ENCODE data around the gene GATA6. TPM values are rescaled to one million over a fixed set of nuclear protein-coding genes. Genes with fewer than 3 reads are reported as not detected.

The GATA6 gene
- 10 to 100 TPM; 46.1 to 57.8 TPM for total RNA-seq
- long read RNA-seq, transcript GATA6-202 (6 exons, 2,057 nt): major isoform, 59 of 92 reads
- long read RNA-seq, transcript GATA6-201 (7 exons, 3,770 nt): minor isoform, 10 of 92 reads
- long read RNA-seq, partial matches to known transcripts: 18 of 92 reads
- long read RNA-seq, other reads (novel, unspliced or antisense): 5 of 92 reads

DNA sequence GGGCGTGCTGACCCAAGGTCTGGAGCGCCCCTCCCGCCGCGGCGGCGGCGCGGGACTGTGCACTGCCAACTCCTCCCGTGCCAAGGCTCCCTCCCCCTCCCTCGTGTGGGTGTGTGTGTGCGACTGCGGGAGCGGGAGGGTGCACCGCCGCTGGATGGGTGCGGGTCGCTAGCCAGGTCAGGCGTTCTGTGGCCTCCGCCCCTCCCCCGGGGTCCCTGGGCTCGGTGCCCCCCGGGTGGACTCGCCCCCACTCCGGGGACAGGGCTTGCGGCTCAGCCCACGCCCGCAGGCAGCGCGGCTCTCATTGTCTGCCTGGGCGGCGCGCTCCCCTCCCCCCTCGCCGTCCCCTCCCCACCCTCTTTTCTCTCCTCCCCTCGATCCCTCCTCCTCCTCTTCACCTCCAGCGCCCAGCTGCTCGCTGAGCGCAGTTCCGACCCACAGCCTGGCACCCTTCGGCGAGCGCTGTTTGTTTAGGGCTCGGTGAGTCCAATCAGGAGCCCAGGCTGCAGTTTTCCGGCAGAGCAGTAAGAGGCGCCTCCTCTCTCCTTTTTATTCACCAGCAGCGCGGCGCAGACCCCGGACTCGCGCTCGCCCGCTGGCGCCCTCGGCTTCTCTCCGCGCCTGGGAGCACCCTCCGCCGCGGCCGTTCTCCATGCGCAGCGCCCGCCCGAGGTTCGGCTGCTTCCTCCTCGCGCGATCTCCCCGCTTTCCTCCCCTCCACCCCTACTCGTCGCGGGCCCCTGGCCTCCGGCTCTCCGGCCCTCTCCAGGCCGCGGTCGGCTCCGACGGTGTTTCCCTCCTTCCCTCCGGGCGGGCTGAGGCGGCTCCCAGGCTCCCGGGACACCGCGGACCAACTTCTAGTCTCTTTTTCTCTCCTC lies at the start of gene GATA6:
Gene GATA6, plus strand, starts transcription at position 579 of the 878 bp plus-strand sequence. CDS start 1,556 bp downstream, outside the sequence.
- ATAC-seq (peak; percentile 71), DNase-seq (peak; percentile 89 to 94)
- intact Hi-C loops (cut with DNase I, micrococcal nuclease): loop anchor here in 1 of 2 donors (10.0 kb wide), 1 partner anchor 506 kb away; no protein-coding TSS in a partner anchor

DNA sequence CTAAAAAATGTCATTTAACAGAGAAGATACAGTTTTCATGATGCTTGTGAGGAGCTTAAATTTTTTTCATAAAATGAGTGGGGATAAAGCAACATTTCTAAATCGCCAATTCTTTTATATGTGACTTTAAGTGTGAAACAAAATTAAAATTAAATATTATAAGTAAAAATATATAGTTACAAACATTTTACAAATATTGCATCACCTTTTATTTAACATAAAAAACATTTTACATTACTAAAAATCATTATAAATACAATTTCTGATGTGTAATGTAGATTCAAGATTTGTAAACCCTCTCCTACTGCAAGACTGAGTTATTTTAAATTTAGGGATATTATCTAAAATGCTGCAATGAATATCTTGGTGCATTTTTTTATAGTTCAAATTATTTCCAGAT lies 44.4 kb upstream of the GATA6 start:
- no peak for ATAC-seq
- intact Hi-C loops (cut with DNase I, micrococcal nuclease): no loop called here
- DNase-seq: no peak

DNA sequence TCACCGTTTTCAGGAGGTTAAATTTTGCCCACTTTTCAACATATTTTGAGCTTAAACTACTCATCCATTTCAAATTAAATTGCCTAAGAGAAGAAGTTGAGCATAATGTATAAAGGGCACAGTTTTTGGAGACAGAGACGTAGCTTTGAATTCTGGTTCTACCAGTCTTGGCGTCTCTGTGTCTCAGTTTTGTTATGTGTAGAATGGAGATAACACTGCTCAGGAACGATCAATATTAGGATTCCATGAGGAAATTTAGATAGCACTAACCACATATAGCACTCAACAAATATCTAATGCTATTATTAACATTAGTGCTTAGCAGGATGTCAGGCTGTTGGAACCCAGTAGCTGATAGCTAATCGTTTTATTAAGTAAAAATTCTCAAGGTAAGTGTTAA lies 40.4 kb upstream of the GATA6 start:
- DNase-seq: no peak
- ATAC-seq: no peak
- intact Hi-C loops (cut with DNase I, micrococcal nuclease): no loop called here

DNA sequence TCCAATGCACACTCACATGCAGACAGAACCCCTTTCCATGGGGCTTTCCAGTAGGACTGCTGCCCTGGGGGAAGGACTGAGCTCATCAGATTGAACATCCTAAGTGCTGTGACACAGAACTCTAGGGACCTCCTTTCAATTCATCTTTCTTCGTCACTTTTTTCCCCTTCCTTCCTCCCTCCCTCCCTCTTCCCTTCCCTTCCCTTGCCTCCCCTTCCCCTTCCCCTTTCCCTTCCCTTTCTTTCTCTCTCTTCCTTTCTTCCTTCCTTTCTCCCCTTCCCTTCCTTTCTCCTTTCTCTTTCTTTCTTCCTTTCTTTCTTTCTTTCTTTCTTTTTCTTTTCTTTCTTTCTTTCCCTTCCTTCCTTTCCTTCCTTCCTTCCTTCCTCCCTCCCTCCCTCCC lies 39.6 kb upstream of the GATA6 start:
- intact Hi-C loops (cut with DNase I, micrococcal nuclease): no loop called here
- ATAC-seq (no peak), DNase-seq (no peak)

DNA sequence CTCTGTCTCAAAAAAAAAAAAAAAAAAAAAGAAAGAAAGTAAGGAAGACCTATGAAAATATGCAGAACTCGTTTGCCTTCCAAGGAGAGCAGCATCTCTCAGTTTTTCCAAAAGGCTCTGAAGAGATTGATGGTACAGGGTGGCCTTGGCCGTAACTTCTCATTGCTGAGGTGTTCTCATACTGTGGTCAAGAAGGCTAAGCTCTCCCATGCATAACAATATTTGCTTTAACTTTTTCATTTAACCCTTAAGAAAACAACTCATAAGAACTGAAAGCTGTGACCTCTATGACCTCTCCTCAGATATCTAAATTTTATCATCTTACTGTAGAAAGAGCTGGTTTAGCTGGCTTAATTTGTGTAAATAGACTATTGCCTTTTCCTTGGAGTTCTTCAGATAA lies 37.1 kb upstream of the GATA6 start:
- ATAC-seq: no peak
- no peak for DNase-seq
- intact Hi-C loops (cut with DNase I, micrococcal nuclease): no loop called here

DNA sequence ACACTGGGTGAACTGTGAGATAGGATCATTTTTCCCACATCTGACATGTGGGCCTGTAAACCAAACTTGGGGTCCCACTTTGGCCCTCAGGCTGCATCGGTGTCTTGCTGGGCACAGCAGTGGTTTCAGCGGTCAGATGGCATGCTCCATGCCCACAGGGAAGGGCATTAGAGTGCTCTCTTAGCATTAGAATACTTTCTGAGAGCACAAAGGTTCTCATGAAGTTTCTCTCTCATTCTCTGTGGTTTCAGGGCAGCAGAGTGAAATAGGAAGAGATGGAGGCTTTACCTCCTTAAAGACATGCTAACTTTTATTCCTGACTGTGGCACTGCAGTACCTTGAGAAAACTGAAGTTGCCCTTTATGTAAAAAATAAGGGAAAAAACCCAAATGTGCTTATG lies 36.6 kb upstream of the GATA6 start:
- intact Hi-C loops (cut with DNase I, micrococcal nuclease): no loop called here
- DNase-seq: no peak
- no peak for ATAC-seq

DNA sequence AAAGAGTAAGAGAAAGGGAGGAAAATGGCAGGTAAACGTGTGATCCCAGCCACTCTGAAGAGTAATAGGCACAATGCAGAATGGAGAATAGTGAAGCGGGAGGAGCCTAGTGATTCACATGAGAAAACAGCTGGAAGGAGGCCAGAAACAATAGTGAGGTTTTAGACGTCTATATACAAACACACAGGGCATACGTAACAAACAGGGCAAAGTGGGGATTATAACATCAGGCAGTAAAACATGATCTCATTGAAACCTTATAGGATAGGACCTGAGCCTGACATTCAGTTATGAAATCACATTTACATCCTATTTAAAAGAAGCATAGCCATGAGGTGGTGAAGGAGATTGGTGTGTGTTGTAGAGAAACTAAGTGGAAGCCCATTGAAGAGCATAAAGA lies 33.0 kb upstream of the GATA6 start:
- ATAC-seq (peak; percentile 97), DNase-seq (no peak)
- intact Hi-C loops (cut with DNase I, micrococcal nuclease): no loop called here

DNA sequence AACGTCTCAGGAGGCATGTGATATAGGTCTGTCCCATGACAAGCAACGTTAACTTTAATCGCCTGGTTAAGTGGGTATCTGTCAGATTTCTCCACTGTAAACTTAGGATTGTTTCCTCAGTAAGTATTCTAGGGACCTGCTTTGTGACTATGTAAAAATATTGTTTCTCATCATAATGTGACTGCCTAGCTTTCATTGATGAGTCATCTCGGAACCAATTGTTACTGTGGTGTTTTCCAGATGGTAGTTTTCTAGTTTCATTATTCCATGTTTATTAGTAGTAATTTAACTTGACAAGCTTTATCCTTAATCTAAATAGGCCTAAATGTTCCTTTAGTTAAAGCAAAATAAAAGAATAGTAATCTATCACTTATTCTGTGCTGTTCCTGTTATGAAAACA lies 28.2 kb upstream of the GATA6 start:
- no peak for ATAC-seq
- intact Hi-C loops (cut with DNase I, micrococcal nuclease): no loop called here
- DNase-seq: no peak

DNA sequence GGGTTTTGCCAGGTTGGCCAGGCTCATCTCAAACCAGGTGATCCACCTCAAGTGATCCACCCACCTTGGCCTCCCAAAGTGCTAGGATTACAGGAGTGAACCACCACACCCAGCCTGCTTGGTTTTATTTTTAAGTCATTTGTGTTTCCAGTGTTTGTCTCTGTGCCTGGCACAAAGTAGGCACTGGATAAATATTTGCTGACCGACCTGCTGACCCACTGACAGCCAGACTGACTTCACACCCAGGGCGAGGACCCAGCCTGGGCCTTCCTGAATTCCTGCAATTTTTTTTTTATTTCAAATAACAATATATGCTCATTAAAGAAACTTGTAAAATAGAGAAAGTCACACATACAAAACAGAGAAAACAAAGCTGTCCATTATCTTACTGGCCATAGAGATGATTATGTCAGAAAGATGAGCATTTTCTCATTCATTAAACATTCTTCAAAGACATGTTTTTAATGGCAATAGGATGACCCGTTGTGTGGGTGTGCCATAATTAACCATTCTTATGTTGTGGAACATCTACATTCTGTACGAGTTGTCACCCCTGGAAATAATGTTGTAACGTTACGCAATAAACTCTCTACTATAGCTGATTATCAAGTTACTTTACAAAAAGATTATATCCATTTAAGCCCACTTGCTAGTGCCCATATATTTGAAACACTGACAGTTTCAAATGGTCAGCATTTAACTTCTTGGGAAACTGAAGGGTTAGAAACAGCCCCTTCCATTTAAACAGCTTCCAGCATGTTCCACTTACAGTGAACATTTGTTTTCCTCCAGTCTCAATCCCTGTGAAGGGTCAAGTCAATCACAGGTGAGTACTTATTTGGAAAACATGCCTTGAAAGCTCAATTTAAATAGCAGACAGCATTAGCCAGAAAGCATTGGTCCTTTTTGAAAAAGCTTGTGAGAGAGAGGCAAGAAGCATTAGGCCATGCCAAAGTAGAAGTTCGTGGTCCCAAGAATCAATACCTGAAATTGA lies 25.7 kb upstream of the GATA6 start:
- intact Hi-C loops (cut with DNase I, micrococcal nuclease): no loop called here
- ATAC-seq (peak; percentile 77), DNase-seq (no peak)

DNA sequence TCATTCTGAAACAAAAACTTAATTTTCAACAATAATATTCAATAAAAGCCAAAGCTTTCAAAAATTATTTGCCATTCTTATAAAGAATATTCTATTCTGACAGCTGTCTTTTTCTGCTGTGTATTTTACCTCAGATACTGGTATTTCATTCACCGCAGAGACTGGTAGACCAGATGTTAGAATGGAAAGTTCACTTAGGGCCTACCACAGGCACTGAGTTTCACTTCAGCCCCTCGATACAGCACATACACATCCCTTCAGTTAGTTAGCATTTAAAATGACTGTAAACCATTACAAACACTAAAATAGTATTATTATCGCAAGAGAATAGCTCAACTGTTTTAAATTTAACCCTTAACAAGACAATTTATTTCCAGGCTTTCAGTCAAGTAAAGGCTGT lies 24.2 kb upstream of the GATA6 start:
- DNase-seq (no peak), ATAC-seq (no peak)
- intact Hi-C loops (cut with DNase I, micrococcal nuclease): no loop called here

DNA sequence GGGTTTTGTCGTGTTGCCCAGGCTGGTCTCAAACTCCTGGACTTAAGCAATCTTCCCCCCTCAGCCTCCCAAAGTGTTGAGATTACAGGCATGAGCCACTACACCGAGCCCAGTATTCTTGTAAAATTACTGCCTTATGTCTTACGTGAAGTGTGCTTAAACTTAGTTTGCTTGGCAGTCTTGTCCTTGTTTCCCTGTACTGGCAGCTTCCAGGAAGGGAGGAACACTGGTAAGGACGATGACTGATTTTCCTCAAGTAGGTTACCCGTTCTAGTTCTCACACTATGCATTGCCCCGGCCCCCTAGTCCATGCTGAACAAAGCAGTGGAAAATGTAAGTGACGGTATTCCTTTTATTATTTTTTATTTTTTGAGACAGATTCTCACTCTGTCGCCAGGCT lies 19.7 kb upstream of the GATA6 start:
- ATAC-seq (no peak), DNase-seq (no peak)
- intact Hi-C loops (cut with DNase I, micrococcal nuclease): no loop called here

DNA sequence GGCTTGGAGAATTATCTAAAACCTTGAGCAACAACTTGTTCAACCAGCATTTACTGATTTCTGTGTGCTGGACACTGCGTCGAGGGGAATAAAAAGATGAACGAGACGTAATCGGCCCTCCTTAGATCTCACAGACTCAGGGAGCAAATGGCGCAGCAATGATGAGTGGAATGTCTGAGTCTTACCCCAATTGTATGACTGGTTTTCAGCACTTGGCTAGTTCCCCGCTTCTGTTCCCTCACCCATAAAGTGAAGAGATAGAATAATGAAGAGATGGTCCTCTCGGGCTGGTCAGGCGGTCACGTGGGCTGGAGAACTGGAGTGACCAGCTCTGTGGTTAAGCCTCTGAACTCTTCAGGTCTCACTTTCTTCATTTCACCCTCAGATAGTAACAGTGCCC lies 17.3 kb upstream of the GATA6 start:
- intact Hi-C loops (cut with DNase I, micrococcal nuclease): no loop called here
- DNase-seq: no peak
- no peak for ATAC-seq

DNA sequence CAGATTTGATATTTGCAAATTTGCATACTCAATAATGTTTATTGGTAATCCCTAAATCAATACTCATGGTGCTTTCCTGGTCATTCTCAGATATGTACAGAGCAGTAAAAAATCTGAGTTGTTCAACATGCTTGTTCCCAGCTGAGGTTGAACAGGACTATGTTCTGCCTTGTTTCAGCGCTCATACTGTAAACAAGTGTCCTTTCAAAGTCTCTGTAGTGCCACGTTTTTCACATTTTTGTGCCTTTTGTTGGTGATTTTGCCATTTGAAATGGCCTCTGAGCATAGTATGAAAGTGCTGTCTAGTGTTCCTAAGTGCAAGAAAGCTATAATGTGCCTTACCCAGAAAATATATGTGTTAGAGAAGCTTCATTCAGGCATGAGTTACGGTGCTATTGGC lies 16.0 kb upstream of the GATA6 start:
- ATAC-seq (no peak), DNase-seq (no peak)

DNA sequence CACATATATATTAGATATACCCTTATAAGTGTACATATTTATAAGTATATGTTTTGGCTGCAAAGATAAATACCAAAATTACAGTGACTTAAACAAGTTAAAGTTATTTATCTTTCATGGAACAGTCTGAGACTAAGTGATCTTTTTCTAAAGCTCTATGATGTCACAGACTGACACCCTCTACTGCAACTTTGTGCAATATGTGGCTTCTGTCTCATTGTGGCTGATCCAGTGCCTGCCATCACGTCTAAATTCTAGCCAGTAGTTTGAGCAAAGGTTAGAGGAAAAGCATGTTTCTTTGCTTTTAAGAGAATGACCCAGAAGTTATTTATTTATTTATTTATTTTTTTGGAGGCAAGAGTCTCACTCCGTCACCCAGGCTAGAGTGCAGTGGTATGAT lies 13.8 kb upstream of the GATA6 start:
- intact Hi-C loops (cut with DNase I, micrococcal nuclease): no loop called here
- DNase-seq (no peak), ATAC-seq (no peak)

More for the DNA sequence above, 16.0 kb upstream of the GATA6 start:
- intact Hi-C loops (cut with DNase I, micrococcal nuclease): no loop called here

DNA sequence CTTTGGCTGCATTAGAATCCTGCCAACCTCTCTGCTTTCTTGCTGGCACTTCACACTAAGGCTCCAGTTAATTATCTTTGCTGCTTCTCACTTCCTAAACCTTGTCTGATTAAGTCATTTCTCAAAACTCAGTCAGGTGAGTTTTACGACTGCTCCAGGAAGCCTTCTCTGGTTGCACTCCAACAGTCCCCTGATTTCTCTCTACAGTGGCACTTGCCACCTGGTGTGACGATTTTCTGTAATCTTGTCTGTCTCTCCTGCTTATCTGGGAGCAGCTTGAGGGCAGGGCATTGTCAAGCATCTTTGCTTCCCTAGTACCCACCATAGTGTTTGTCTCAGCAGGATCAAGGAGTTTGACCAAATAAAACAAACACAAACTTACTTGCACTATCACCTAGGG lies 10.4 kb upstream of the GATA6 start:
- DNase-seq (no peak), ATAC-seq (peak; percentile 48)
- intact Hi-C loops (cut with DNase I, micrococcal nuclease): no loop called here

DNA sequence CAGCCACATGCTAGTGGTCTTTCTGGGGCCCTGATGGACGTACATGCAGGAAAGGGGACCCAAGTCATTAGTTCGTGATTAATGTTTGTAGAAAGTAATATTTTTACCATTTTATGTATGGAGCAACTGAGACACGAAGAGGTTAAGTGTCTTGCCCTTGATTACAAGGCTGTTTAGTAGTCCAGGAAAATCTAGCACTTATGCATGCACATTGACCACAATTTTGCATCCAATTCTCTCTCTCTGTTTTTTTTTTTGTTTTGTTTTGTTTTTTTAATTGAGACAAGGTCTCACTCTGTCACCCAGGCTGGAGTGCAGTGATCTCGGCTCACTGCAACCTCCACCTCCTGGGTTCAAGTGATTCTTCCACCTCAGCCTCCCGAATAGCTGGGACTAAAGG lies 8.3 kb upstream of the GATA6 start:
- intact Hi-C loops (cut with DNase I, micrococcal nuclease): loop anchor here in 1 of 2 donors (10.0 kb wide), 1 partner anchor 514 kb away; no protein-coding TSS in a partner anchor
- ATAC-seq: no peak
- DNase-seq: no peak

DNA sequence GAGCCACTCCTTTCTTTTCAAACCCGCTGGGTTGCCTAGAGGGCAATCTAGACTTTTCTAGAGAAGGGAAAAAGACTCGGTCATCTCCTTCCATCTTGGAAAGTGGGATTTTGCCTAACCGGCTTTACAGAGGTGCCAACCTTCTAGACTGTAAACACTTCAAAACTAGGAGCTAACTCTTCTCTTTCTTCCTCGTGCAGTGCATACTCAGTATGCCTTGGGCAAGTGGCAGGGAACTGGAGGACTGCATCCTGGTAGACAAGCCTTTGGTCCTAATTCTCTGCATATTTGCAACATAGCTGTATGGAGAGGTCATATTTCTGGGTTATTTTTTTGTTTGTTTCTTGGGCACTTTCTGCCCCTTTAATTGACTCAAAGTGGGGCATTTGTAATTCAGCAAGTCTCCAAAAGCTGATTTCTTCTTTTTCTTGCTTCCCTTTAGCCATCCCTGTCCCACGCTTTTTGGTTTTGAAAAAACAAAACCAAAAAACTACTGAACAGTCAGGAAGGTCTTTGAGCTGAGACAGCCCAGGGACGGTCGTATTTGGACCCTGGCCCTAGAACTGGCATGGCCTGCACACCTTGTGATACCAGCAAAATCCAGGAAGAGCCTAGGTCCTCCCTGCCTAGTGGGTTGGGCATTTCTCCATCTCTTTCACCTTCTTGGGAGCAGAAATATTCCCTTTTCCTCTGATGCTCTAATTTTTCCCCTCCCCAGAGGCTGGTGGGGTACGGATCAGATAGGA lies 5.8 kb upstream of the GATA6 start:
- intact Hi-C loops (cut with DNase I, micrococcal nuclease): loop anchor here in 1 of 2 donors (10.0 kb wide), 1 partner anchor 511 kb away; no protein-coding TSS in a partner anchor
- ATAC-seq: no peak
- no peak for DNase-seq

DNA sequence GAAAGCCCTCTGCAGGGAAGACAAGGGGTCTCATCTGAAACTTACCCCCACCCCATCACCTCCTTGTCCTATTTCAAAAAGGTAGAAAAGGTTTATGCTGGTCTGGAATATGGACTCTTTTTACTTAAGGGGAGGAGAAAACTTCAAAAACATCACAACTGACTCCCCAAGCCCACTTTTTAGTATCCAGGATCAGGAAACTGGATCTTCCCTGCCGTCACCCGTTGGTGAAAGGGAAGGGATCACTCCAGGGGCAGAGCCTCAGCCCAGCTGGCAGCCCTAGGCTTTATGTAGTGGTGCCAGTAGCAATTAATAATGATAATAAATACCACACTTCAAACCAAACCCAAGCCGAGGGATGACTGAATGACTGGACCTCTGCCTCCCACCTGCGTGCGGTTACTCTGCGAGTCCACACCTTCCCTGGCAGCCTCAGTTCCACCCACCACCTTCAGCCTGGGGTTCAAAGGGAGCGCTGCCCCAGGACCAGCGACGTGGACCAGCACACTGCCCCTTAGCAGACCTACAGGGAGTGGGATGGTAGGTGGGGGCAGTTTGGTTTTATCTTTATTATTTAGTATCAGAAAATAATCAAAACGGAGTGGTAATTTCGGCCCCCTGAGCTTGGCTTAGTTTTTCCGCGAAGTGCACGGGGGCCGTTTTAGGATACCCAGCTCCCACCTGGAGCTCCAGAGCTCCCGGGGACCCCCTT lies 4.9 kb upstream of the GATA6 start:
- ATAC-seq (no peak), DNase-seq (peak in 1 of 2 donors; percentile 30)
- intact Hi-C loops (cut with DNase I, micrococcal nuclease): loop anchor here in 1 of 2 donors (10.0 kb wide), 1 partner anchor 510 kb away; no protein-coding TSS in a partner anchor

All from left colon (tissue), 2 donors.